ENCODE data around the gene PTGES3.
A peak's percentile ranks its signal among the peaks of the same experiment; 100 is the strongest.
"Not testable (repeated sequence)": the region's sequence is repeated elsewhere in the genome, so short reads cannot be mapped to it uniquely, and the experiment has no call there.

The PTGES3 gene

DNA sequence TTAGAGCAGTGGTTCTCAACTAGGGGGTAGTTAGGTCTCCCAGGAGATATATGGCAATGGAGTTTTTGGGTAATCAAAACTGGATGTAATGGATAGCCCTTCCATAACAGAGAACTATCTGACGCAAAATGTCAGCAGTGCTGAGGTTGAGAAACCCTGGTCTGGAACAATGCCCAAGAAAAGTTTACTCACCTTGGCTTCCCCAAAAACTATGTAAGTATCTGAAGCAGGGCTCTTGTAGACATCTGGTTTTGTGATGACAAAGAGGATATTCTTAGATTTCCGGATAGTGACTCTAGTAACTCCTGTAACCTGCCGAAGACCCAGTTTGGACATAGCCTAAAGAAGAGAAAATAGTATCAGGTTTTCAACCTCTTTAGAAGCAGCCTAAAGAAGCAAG, 25.3 kb upstream of the PTGES3 start (continued):
- TF ChIP-seq TOX (CRISPR knock-in tag; IDR thresholded peaks at IDR 0.05; ENCODE audit: borderline replicate concordance) (no peak), PPARA (CRISPR knock-in tag; IDR thresholded peaks at IDR 0.05; ENCODE audit: borderline replicate concordance) (no peak), TCF4 (CRISPR knock-in tag; IDR thresholded peaks at IDR 0.05; ENCODE audit: borderline replicate concordance) (no peak), OSR1 (CRISPR knock-in tag; IDR thresholded peaks at IDR 0.05) (no peak), RARB (CRISPR knock-in tag; IDR thresholded peaks at IDR 0.05) (no peak)
- TF ChIP-seq, protein P1, sequence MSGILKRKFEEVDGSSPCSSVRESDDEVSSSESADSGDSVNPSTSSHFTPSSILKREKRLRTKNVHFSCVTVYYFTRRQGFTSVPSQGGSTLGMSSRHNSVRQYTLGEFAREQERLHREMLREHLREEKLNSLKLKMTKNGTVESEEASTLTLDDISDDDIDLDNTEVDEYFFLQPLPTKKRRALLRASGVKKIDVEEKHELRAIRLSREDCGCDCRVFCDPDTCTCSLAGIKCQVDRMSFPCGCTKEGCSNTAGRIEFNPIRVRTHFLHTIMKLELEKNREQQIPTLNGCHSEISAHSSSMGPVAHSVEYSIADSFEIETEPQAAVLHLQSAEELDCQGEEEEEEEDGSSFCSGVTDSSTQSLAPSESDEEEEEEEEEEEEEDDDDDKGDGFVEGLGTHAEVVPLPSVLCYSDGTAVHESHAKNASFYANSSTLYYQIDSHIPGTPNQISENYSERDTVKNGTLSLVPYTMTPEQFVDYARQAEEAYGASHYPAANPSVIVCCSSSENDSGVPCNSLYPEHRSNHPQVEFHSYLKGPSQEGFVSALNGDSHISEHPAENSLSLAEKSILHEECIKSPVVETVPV (CRISPR knock-in tag; IDR thresholded peaks at IDR 0.05): no peak

DNA sequence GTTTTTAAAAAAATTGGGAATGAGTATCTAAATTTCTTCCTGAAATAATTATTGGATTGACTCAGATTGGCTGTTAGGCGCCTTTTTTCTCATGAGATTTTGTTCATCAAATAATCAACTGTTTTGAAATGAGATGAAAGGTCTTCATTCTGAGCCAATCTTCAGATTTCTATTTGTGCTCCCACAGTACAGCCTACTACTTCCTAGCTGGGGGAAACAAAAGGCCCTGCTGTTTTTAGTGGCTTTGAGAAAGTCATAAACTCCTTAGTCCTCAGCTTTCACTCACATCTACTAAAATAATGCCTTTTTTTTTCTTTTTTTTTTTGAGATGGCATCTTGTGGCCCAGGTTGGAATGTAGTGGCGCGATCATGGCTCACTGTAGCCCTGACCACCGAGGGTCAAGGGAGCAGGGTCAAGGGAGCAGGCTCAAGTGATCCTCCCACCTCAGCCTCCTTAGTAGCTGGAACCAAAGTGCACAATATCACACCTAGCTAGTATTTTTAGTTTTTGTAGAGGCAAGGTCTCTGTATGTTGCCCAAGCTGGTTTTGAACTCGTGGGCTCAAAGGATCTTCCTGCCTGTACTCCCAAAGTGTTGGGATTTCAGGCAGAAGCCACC, 21.8 kb upstream of the PTGES3 start:
- TF ChIP-seq PPARA (CRISPR knock-in tag; IDR thresholded peaks at IDR 0.05; ENCODE audit: borderline replicate concordance) (no peak), ZNF8 (CRISPR knock-in tag; IDR thresholded peaks at IDR 0.05) (no peak), TCF4 (CRISPR knock-in tag; IDR thresholded peaks at IDR 0.05; ENCODE audit: borderline replicate concordance) (no peak), ZFP3 (CRISPR knock-in tag; IDR thresholded peaks at IDR 0.05) (no peak), ESRRG (CRISPR knock-in tag; IDR thresholded peaks at IDR 0.05) (no peak), CSDC2 (CRISPR knock-in tag; IDR thresholded peaks at IDR 0.05) (no peak), GLIS3 (CRISPR knock-in tag; IDR thresholded peaks at IDR 0.05) (no peak), ZC3H10 (CRISPR knock-in tag; IDR thresholded peaks at IDR 0.05) (no peak), RARB (CRISPR knock-in tag; IDR thresholded peaks at IDR 0.05) (no peak), POU6F1 (CRISPR knock-in tag; IDR thresholded peaks at IDR 0.05; ENCODE audit: borderline replicate concordance, low read depth) (no peak), TOX (CRISPR knock-in tag; IDR thresholded peaks at IDR 0.05; ENCODE audit: borderline replicate concordance) (no peak), ZFP30 (CRISPR knock-in tag; IDR thresholded peaks at IDR 0.05) (no peak)
- TF ChIP-seq, protein P1 (CRISPR knock-in tag; IDR thresholded peaks at IDR 0.05): no peak
- peak; percentile 53 for ATAC-seq

DNA sequence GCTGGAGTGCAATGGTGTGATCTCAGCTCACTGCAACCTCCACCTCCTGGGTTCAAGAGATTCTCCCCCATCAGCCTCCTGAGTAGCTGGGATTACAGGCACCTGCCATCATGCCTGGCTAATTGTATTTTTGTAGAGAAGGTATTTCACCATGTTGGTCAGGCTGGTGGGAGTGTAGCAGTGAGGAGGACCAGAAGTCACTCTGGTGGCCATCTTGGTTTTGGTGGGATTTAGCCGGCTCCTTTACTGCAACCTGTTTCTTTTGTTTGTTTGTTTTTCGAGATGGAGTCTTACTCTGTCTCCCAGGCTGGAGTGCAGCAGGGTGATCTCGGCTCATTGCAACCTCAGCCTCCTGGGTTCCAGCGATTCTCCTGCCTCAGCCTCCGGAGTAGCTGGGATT, 16.4 kb upstream of the PTGES3 start:
- not testable (repeated sequence) for ATAC-seq

DNA sequence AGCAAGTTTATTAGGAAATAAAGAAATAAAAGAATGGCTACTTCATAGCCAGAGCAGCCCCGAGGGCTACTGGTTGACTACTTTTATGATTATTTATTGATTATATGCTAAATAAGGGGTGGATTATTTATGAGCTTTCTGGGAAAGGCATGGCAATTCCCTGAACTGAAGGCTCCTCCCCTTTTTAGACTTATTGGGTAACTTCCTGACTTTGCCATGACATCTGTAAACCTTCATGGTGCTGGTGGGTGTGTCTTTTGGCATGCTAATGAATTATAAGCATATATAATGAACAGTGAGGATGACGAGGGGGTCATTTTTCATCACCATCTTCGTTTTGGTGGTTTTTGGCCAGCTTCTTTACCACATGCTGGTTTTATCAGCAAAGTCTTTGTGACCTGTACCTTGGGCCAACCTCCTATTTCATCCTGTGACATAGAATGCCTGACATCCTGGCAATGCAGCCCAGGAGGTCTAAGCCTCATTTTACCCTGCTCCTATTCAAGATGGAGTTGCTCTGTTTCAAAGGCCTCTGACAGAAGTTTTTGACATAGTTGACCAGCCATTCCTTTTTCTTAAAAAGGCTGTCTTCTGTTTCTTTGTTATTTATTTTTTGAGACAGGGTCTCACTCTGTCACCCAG, 11.1 kb upstream of the PTGES3 start:
- no peak for ATAC-seq
- TF ChIP-seq, protein P2, sequence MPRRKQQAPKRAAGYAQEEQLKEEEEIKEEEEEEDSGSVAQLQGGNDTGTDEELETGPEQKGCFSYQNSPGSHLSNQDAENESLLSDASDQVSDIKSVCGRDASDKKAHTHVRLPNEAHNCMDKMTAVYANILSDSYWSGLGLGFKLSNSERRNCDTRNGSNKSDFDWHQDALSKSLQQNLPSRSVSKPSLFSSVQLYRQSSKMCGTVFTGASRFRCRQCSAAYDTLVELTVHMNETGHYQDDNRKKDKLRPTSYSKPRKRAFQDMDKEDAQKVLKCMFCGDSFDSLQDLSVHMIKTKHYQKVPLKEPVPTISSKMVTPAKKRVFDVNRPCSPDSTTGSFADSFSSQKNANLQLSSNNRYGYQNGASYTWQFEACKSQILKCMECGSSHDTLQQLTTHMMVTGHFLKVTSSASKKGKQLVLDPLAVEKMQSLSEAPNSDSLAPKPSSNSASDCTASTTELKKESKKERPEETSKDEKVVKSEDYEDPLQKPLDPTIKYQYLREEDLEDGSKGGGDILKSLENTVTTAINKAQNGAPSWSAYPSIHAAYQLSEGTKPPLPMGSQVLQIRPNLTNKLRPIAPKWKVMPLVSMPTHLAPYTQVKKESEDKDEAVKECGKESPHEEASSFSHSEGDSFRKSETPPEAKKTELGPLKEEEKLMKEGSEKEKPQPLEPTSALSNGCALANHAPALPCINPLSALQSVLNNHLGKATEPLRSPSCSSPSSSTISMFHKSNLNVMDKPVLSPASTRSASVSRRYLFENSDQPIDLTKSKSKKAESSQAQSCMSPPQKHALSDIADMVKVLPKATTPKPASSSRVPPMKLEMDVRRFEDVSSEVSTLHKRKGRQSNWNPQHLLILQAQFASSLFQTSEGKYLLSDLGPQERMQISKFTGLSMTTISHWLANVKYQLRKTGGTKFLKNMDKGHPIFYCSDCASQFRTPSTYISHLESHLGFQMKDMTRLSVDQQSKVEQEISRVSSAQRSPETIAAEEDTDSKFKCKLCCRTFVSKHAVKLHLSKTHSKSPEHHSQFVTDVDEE (CRISPR knock-in tag; IDR thresholded peaks at IDR 0.05): no peak
- TF ChIP-seq CSDC2 (CRISPR knock-in tag; IDR thresholded peaks at IDR 0.05) (no peak), ARNTL (CRISPR knock-in tag; IDR thresholded peaks at IDR 0.05; ENCODE audit: borderline replicate concordance, low read depth) (no peak), POU6F1 (CRISPR knock-in tag; IDR thresholded peaks at IDR 0.05; ENCODE audit: borderline replicate concordance, low read depth) (no peak), ZFP30 (CRISPR knock-in tag; IDR thresholded peaks at IDR 0.05) (no peak), SNAI2 (CRISPR knock-in tag; IDR thresholded peaks at IDR 0.05) (no peak), ISL1 (CRISPR knock-in tag; IDR thresholded peaks at IDR 0.05) (no peak), ZFP3 (CRISPR knock-in tag; IDR thresholded peaks at IDR 0.05) (no peak), TOX (CRISPR knock-in tag; IDR thresholded peaks at IDR 0.05; ENCODE audit: borderline replicate concordance) (no peak), ZNF565 (CRISPR knock-in tag; conservative IDR thresholded peaks at IDR 0.05; ENCODE audit: low read depth) (no peak)
- TF ChIP-seq, protein P1 (CRISPR knock-in tag; IDR thresholded peaks at IDR 0.05): no peak
